Fibroblast of peridontal ligament (primary cell): ENCODE data around the gene EZH1.
"Not testable (repeated sequence)": the region's sequence is repeated elsewhere in the genome, so short reads cannot be mapped to it uniquely, and the experiment has no call there.

Experiments used
- DNase-seq: peaks from one replicate; pipeline ENCODE4 v3.0.0-alpha.2; 2010; ENCODE audit errors: extremely low read depth

EZH1 gene

DNA sequence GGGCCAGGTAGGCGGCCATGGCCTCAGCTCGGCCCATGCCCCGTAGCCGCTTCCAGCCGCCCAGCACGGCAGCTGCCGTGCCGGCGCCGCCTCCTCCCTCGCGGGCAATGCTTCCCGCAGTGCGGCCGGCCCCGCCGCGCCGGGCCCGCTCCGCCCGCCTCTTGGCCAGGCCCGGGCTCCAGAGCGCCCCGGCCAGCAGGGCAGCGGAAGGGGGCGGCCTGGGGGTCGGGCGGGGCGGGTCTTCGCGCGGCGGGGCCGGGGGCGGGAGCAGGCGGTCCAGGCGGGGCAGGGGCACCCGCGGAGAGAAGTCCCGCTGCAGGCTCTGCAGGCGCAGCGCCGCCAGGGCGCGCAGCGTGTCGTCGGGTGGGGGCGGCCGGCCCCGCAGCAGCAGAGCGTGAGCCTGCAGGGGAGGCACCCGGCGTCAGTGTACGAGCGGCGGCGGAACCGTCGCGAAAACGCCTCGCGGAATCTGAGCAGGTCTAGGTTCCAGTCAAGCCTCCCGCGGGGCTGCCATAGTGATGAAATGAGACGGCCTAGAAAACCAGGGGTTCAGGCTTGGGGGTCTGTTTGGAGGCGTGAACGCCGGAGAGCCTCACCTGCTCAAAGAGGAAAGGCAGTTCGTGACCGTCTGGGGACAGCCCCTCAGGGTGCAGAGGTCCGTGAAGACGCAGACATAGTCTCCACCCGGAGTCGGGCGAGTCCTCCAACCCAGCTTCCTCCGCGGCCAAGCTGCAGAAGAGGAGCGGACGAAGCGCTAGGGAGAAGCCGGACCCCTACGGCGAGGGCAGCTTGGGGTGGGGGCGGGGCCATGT, 74.7 kb downstream of the EZH1 start:
- no peak for DNase-seq

DNA sequence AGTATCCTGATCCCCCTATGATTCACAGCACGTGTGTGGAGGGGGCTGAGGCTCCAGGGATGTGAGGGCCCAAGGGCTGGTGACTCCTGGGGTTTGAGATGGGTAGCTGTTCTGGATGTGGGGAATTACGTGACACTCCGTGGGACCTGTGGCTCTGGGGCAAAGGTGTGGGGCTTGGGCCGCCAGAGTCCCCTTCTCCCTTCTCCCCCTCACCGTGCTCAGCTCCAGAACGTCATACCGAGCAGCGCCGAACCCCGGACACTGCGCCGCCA, 75.2 kb downstream of the EZH1 start:
- no peak for DNase-seq

DNA sequence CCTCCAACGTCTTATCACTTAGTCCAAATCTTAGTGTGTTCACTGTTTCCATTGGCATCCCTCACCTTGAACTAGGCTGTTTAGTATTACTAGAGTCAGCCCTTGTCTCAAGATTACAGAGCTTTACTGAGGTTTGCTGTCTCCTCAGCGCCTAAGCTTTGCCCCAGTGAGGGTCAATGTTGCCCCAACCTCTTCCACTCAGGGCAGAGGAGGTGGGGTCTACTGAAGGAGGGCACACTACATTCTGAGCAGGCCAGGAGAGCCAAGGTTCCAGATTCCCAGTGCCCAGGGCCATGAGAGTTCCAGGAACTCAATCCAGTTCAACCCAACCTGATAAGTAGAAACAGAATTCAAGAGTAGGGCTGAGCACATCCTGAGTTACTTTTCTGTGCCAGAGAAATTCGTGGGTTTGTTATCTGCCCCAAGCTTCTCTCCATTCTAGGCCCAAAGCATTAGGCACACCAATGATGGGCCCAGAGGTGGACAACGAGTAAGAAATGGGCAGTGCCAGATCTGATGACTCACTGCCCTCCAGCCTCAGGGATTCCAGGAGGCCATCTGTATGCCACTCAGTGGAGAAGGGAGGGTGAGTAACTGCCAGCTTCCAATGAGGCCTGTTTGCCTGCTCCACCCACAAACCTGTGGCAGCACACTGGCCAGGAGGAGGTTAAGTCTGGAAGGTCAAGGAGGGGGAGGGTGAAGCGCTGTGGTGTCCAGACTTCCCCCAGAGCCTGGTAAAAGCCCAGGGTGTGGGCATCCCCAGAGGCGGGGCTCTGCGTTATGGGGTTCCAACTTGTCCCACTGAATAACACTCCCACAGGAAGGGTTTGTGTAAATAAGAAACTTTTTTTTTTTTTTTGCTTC, 77.5 kb downstream of the EZH1 start:
- peak; percentile 77 for DNase-seq

DNA sequence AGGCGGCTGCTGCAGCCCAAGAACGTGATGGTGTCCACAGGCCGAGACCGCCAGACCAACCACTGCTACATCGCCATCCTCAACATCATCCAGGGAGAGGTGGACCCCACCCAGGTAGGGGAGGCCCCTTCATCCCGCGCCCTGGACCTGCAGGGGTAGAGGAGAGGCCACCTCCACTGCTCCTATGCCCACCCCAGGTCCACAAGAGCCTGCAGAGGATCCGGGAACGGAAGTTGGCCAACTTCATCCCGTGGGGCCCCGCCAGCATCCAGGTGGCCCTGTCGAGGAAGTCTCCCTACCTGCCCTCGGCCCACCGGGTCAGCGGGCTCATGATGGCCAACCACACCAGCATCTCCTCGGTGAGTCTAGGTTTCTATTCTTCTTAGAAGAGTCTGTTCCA, 78.7 kb downstream of the EZH1 start:
- DNase-seq, result not testable (repeated sequence)

DNA sequence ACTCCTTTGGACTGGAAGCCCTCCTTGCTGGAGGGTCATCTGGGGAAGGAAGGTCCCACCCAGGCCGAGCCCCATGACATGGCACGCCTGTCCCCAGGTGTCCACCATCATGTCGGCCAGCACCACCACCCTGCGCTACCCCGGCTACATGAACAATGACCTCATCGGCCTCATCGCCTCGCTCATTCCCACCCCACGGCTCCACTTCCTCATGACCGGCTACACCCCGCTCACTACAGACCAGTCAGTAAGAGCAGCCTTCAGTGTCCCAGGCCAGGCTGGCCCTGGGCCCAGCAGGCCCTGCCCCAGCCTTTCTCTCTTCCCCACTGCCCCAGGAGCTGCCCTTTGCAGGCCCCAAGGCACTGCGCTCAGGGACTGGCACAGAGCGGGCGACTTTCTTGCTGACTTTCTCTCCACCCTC, 79.2 kb downstream of the EZH1 start:
- DNase-seq, result no peak

DNA sequence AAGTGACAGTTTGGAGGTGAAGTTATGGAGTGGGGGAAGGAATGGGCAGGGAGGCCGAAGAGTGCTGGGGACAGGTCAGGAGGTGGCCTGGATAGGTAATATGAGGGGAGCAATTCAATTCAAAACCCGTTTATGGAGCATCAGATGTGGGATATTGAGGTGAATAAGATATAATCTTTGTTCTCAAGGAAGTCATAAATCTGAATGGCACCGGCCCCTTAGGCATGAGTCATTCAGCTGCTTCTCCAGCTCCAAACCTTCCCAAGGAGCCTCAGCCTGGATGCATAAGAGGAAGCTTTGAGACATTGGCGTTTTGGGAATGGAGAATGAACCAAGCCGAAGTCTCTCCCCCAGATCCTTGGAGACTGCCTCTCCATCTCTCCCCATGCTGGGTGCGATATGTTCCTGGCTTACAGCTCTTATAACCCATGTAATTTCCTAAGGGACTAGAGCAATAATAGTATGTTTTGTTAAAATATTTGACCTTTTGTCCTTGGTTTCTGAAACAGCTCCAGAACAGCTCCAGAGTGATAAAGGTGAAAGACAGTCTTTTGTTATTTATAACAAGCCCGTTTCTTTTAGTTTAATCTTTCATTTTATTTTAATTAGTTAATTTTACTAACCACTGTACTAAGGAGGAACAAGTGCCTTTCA, 84.0 kb downstream of the EZH1 start:
- no peak for DNase-seq

DNA sequence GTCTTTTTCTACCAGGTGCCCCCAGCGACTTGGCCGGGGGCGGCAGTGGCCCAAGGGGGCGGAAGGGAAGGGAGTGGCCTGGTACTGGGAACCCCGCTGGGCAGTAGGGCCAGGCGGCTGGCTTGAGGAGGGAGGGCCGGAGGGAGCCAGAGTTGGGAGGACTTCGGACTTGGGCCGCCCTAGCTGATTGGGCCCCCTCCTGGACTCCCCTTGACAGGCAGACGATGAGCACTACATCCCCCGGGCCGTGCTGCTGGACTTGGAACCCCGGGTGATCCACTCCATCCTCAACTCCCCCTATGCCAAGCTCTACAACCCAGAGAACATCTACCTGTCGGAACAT, 84.9 kb downstream of the EZH1 start:
- not testable (repeated sequence) for DNase-seq

DNA sequence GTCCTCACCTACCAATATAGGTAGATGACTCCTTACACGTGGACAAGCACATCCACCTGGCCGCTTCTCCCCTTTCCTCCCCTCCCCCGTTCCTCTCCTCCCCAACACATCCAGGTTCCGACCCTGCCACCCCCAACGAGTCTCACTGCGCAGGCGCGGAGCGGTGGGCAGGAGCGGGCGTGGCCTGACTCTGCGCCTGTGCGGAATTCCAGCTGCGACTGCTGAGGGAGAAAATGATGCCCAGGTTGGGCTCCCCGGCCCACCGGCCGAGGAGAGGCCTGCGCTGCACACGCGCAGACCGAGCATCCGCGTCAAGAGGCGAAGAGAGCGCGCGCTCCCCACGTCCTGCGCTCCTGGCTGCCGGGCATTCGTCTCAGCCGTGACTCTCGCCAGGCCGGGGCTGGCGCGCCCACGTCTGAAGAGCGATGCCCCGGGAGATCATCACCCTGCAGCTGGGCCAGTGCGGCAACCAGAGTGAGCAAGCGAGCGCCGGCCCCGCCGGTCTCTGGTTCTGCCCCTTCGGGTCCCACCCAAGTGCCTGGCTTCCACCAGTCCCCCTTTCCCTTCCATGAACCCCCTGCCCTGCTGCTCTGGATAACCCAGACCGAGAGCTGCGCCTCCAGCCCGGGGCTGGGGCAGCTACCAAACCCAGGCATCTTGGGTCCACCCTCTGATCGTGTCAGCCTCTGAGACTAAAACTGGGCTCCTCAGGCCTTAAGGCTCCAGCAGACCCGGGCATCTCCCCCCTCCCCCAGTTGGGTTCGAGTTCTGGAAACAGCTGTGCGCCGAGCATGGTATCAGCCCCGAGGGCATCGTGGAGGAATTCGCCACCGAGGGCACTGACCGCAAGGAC, 85.5 kb downstream of the EZH1 start, which contains the start of gene TUBG2:
TUBG2 (plus strand) TSS at position 206 of the 853 bp plus-strand sequence; CDS start at position 426, 220 bp downstream.
- DNase-seq, result peak; percentile 85

DNA sequence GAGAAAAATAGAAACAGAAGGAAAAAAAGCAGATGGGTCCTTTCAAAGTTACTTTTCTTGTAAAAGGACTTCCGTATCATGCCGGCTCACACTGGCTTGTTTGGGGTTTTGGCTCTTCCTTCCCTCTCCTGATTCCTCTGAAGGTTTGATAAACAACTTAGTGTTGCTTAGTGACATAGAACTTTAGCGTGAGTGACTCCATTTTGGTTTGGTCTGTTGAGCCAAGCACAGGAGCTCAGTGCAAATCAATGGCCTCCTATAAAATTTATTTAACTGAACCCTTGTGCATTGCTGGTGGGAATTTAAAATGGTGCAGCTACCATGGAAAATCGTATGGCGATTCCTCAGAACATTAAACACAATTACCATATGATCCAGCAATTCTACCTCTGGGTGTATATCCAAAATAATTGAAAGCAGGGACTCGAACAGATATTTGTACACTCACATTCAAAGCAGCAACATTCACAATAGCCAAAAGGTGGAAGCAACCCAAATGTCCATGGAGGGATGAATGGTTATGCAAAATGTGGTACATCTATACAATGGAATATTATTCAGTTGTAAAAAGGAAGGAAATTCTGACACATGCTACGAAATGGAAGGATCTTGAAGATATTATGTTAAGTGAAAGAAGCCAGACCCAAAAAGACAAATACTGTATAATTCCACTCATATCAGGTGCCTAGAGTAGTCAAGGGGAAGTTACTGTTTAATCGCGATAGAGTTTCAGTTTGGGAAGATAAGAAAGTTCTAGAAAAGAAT, 86.8 kb downstream of the EZH1 start:
- no peak for DNase-seq

DNA sequence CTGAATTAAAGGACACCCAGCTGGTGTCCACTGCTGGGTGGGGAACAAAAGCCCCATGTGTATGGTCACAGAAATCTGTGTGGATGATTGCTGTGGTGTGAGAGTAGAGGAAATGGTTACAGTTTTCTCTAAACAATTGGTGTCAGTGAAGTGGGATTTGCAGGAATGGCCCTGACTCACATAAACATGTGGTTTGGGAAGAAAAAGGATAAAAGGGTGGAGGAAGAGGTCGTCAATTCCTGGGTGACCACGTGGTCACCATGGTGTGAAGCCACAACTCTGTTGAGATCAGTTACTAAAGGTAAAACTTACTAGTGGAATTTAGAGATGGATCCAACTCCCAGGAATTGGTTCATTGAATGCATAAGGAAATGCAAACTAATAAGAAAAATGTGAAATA, 89.3 kb downstream of the EZH1 start:
- DNase-seq, result peak; percentile 82

DNA sequence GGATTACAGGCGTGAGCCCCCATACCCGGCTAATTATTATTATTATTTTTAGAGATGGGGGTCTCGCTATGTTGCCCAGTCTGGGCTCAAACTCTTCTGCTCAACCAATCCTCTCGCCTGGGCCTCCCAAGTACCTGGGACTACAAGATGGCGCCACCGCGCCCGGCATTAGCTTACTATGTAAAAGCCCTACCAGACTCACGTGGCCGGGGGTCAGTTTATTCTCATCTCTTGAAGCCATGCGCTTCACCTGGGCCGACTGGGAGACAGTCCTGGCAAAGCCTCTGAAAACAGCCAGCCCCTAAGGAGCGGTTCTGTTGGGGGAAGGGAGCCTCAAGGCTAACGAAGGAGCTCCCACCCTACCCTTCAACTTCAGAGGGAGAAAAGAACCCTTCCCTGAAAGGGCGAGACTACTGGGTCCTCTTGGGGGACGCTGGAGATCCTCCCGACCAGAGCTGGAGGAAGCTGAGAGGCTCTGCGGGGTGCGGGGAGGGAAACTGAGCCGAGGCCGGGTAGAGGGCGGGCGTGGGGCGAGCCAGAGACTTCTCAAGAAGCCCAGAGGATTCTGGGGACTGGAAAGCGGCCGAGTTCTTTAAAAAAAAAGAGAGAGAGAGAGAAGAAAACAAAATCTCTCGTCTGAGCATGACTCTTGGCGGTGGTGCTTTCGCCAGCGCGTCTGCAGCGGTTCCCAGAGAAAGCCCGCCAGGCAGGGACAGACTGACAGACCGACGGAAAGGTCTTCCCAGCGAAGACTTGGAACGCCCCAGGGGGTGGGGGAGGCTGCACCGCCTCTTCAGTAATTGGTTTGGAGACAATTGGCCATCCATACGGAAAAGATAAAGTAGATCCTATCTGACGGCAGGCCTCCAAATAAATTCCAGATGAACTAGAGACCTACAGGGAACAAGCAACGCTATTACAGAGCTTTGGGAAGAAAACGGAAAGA, 91.4 kb downstream of the EZH1 start:
- peak; percentile 86 for DNase-seq

DNA sequence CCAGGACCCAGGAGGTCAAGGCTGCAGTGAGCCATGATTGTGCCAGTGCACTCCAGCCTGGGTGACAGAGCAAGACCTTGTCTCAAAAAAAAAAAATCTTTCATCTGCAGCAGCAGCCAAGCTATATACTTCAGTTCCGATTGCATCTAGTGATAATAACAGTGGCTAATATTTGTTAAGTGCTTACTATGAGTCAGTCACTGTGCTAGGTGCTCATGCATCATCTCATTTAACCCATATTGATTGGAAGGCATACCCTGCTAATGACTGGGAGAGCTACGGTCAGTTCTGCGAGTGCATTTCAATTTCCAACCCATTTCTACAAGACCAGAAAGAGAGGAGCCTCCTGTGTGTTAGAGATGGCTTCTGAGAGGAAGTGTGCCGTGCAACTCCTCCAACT, 93.4 kb downstream of the EZH1 start:
- DNase-seq, result no peak
